ENCODE results near the gene OR5H1.
"Not testable (repeated sequence)": the region's sequence is repeated elsewhere in the genome, so short reads cannot be mapped to it uniquely, and the experiment has no call there.

- not testable (repeated sequence) for TF ChIP-seq POLR2AphosphoS5 (IDR thresholded peaks at IDR 0.05; ENCODE audit: low read depth, low read length)
- TF ChIP-seq, protein P1, sequence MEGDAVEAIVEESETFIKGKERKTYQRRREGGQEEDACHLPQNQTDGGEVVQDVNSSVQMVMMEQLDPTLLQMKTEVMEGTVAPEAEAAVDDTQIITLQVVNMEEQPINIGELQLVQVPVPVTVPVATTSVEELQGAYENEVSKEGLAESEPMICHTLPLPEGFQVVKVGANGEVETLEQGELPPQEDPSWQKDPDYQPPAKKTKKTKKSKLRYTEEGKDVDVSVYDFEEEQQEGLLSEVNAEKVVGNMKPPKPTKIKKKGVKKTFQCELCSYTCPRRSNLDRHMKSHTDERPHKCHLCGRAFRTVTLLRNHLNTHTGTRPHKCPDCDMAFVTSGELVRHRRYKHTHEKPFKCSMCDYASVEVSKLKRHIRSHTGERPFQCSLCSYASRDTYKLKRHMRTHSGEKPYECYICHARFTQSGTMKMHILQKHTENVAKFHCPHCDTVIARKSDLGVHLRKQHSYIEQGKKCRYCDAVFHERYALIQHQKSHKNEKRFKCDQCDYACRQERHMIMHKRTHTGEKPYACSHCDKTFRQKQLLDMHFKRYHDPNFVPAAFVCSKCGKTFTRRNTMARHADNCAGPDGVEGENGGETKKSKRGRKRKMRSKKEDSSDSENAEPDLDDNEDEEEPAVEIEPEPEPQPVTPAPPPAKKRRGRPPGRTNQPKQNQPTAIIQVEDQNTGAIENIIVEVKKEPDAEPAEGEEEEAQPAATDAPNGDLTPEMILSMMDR (IDR thresholded peaks at IDR 0.05) = not testable (repeated sequence)
Measured at GRCh38 chr3:98149456-98149855, 18.9 kb downstream of the OR5H1 start.
